Measurements from ENCODE around the gene TMEM135. TPM values are rescaled to one million over a fixed set of nuclear protein-coding genes. Genes with fewer than 3 reads are reported as not detected.
"Not testable (repeated sequence)": the region's sequence is repeated elsewhere in the genome, so short reads cannot be mapped to it uniquely, and the experiment has no call there.

TMEM135 gene
- total RNA-seq, 1 experiment from 2014 or later: 95.2 TPM

GRCh38 chr11:86999859-87000753 lies 37.6 kb upstream of the TMEM135 start:
- POLR2A ChIA-PET: interaction anchor here (0.6 to 3.8 kb wide), 5 partner anchors 38 to 1338 kb away, joined by 3 to 33 read pairs (median 4); partner anchors contain the start of genes CTSC, FZD4 and TMEM135
- CTCF ChIA-PET: interaction anchor here (0.6 to 3.3 kb wide), 8 partner anchors 16 to 97 kb away, joined by 3 to 32 read pairs (median 5); partner anchors contain the start of genes FZD4 and TMEM135
- peaks cover 36% of the 10 kb centered on the region for H3K36me3 Mint-ChIP-seq (ENCODE audit: insufficient read depth, unreplicated experiment)
- H3K9me3 ChIP-seq: no peaks in the 10 kb centered on the region
- peak overlapping the region; percentile 94 for H3K27ac Mint-ChIP-seq (ENCODE audit: unreplicated experiment)
- peak; percentile 98 for DNase-seq
- peaks cover 59% of the 10 kb centered on the region for H3K4me1 ChIP-seq
- H3K4me3 ChIP-seq (ENCODE audit: low read depth, low read length): no peak overlapping the region
- H3K36me3 ChIP-seq (ENCODE audit: control insufficient read depth, insufficient read depth, low read length): no peaks in the 10 kb centered on the region
- BruUV-seq (replicated peaks): no TSS peak
- H3K27me3 Mint-ChIP-seq (ENCODE audit: insufficient read depth, unreplicated experiment): no peaks in the 10 kb centered on the region
- no peak for TF ChIP-seq CTCF (IDR thresholded peaks at IDR 0.05; ENCODE audit: insufficient read depth in 1 of 2, low read depth in 1 of 2, low read length in 1 of 2, severe bottlenecking in 1 of 2, unreplicated experiment in 1 of 2)
- no peaks in the 10 kb centered on the region for H3K27me3 ChIP-seq (replicated peaks; ENCODE audit: control insufficient read depth, insufficient read depth, low read length)
- H3K9me3 Mint-ChIP-seq (ENCODE audit: unreplicated experiment): peaks cover 13% of the 10 kb centered on the region
- peaks cover 72% of the 10 kb centered on the region for H3K4me1 Mint-ChIP-seq (ENCODE audit: low read depth, unreplicated experiment)
- peak overlapping the region; percentile 58 for H3K4me3 Mint-ChIP-seq (ENCODE audit: unreplicated experiment)
- intact Hi-C loops (cut with micrococcal nuclease; ENCODE audit: unreplicated experiment): loop anchor here (1.0 to 10.0 kb wide), 11 partner anchors 16 to 1215 kb away; partner anchors contain the start of genes FZD4 and TMEM135

GRCh38 chr11:87002918-87003317 lies 34.8 kb upstream of the TMEM135 start:
- Histone ChIP-seq H3K4me1 (peaks cover 64% of the 10 kb centered on the region), H3K4me3 (ENCODE audit: low read depth, low read length) (no peak overlapping the region), H3K27me3 (replicated peaks; ENCODE audit: control insufficient read depth, insufficient read depth, low read length) (no peaks in the 10 kb centered on the region), H3K36me3 (ENCODE audit: control insufficient read depth, insufficient read depth, low read length) (no peaks in the 10 kb centered on the region), H3K9me3 (no peaks in the 10 kb centered on the region)
- Mint-ChIP-seq H3K36me3 (ENCODE audit: insufficient read depth, unreplicated experiment) (peaks cover 37% of the 10 kb centered on the region), H3K4me3 (ENCODE audit: unreplicated experiment) (no peak overlapping the region), H3K27me3 (ENCODE audit: insufficient read depth, unreplicated experiment) (no peaks in the 10 kb centered on the region), H3K27ac (ENCODE audit: unreplicated experiment) (peak overlapping the region; percentile 93), H3K9me3 (ENCODE audit: unreplicated experiment) (peaks cover 13% of the 10 kb centered on the region), H3K4me1 (ENCODE audit: low read depth, unreplicated experiment) (peaks cover 69% of the 10 kb centered on the region)
- ChIA-PET CTCF (no interaction called here), POLR2A (no interaction called here)
- TF ChIP-seq CTCF (IDR thresholded peaks at IDR 0.05; ENCODE audit: insufficient read depth in 1 of 2, low read depth in 1 of 2, low read length in 1 of 2, severe bottlenecking in 1 of 2, unreplicated experiment in 1 of 2): no peak
- no peak for DNase-seq
- no TSS peak for BruUV-seq (replicated peaks)
- intact Hi-C loops (cut with micrococcal nuclease; ENCODE audit: unreplicated experiment): loop anchor here (10.0 kb wide), 2 partner anchors 488 to 1218 kb away; no protein-coding TSS in a partner anchor

GRCh38 chr11:87004281-87004680 lies 33.5 kb upstream of the TMEM135 start:
- H3K4me3 ChIP-seq (ENCODE audit: low read depth, low read length); H3K9me3 ChIP-seq; DNase-seq; H3K27me3 Mint-ChIP-seq (ENCODE audit: insufficient read depth, unreplicated experiment); H3K36me3 ChIP-seq (ENCODE audit: control insufficient read depth, insufficient read depth, low read length); POLR2A ChIA-PET; H3K27me3 ChIP-seq (replicated peaks; ENCODE audit: control insufficient read depth, insufficient read depth, low read length); CTCF ChIA-PET; BruUV-seq (replicated peaks): not testable (repeated sequence)
- Mint-ChIP-seq H3K4me3 (ENCODE audit: unreplicated experiment) (peak overlapping the region; percentile 66), H3K9me3 (ENCODE audit: unreplicated experiment) (peaks cover 13% of the 10 kb centered on the region), H3K36me3 (ENCODE audit: insufficient read depth, unreplicated experiment) (peaks cover 37% of the 10 kb centered on the region), H3K4me1 (ENCODE audit: low read depth, unreplicated experiment) (peaks cover 68% of the 10 kb centered on the region), H3K27ac (ENCODE audit: unreplicated experiment) (peak overlapping the region; percentile 93)
- intact Hi-C loops (cut with micrococcal nuclease; ENCODE audit: unreplicated experiment): loop anchor here (10.0 kb wide), 2 partner anchors 489 to 1219 kb away; no protein-coding TSS in a partner anchor
- H3K4me1 ChIP-seq: peaks cover 50% of the 10 kb centered on the region
